GF-D8 (cell line): ENCODE measurements around the gene FAM53A.
A peak's percentile ranks its signal among the peaks of the same experiment; 100 is the strongest.

Experiments
- DNase-seq: peaks from one replicate; lab custom pipeline; 2025; lab: John Stamatoyannopoulos, UW

FAM53A gene

GRCh38 chr4:1683736-1684505 is at the start of gene FAM53A:
FAM53A (minus strand) TSS chr4:1684313; CDS start chr4:1668741, 15,572 bp downstream.
- DNase-seq: peak; percentile 69

DNA sequence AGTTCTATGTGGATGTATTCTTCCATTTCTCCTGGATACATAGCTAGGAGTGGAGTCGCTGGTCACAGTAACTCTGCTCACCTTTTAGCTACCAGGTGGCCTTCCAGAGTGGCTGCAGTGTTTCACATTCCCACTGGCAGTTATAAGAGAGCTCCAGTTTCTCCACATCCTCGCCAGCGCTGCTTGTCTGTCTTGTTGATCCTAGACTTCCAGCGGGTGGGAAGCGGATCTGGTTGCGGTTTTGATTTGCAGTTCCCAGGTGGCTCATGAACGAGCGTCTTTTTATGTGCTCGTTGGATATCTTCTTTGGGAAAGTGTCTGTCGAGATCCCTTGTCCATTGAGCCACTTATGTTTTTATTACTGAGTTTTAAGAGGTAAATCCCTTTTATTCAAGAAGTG is 48.8 kb upstream of the FAM53A start:
- DNase-seq: no peak

DNA sequence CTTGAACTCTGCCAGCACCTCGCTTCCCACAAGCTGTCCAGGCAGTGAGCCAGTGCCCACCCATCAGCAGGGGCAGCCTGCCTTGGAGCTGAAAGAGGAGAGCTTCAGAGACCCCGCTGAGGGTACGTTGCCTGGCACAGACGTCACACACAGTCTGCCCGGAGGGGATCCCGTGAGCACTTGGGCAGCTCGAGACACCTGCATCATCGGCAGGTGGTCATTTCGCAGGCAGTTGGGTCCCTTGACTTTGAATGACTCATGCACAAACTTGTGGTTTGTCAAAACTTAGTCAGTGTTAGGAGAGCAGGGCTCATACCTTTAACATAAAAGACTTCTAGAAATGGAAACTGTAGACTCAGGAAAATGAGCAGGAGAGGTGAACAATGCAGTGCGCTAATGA is 47.1 kb upstream of the FAM53A start:
- DNase-seq: no peak

DNA sequence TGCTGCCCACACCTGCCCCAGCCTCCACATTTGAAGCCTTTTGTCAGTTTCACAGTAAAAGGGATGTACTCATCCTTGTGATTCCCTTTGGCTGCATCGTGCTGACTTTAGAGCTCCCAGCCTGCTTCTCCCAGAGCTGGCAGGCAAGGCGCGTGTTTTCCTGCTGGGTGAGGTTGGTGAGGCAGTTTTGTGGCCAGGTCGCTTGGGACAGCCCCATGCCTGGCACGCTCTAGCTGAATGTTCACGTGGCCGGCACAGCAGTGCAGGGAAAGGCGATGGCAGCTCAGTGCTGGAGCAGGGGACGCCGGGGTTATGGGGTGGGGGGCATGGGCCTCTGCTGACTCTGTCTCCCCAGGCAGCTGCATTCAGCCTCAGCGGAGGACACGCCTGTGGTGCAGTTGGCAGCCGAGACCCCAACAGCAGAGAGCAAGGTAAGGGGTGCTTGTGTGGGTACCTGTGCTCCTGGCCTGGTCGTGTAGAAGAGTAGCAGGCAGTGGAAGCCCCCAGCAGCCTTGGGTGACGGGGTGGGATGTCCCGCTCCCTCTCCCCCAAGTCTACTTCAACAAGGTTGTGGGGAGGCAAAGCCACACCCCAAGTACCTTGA is 46.5 kb upstream of the FAM53A start:
- DNase-seq: no peak

- DNase-seq: no peak
These were observed 44.2 kb upstream of the FAM53A start for GRCh38 chr4:1728061-1728980.

DNA sequence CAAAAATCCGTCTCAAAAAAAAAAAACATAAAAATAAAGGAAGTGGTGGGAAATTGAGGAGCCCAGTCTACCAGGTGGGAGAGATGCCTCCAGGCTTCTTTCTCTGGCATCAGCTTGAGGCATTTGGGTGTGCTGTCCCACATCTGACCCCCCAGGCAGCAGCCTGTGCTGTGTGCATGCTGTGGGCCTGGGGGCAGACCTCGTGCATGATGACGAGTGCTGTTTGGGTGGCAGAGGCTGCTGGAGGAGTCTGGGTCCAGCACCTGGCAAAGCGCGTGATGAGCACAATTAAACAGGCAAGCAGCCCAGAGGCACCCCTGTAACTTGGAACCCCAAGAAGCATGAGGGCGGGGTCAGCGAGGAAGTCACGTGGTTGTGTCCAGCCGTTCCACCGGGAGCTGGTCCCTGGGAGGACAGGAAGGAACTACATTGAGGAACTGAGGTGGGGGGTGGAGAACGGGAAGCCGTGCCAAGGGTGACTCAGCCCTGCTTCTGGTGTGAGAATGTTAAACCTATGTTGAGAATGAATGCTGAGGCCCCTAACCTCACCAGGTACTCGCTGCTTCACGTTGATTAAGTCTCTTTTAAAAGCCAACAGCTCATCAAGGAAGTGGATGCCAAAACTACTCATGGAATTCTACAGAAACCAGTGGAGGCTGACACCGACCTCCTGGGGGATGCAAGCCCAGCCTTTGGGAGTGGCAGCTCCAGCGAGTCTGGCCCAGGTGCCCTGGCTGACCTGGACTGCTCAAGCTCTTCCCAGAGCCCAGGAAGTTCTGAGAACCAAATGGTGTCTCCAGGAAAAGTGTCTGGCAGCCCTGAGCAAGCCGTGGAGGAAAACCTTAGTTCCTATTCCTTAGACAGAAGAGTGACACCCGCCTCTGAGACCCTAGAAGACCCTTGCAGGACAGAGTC is 43.3 kb upstream of the FAM53A start:
- peak; percentile 56 for DNase-seq

DNA sequence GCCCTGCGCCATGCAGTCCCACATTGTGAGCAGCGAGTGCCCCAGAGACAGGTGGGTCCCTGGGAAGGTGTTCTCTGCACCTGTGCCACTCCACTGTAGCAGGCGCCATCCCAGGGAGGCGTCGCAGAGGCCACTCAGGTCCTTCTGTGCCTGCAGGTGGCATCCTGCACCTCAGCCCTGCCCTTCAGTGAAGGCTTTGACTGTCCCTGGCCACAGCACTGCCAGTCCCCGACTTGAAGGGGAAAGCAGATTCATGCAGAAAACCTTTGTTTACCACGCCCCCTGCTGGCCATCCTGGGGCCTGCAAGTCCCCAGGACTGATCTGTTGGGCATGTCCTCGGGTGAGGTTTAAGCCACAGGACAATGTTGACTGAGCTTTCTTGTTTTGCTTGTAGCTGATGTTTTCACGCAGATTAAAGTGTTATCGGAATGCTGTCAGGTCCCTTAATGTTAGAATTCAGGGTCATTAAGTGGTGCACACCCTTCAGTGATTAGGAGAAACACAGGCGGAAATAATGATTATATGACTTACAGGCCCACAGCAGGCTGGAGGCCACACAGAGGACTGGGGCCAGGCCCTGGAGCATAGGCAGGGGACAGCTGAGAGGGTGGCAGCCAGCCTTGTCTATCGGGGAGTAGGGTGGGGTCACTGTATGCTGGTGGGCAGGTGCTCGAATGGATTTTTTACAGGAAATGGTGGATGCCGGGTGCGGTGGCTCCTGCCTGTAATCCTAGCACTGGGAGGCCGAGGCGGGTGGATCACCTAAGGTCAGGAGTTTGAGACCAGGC is 42.2 kb upstream of the FAM53A start:
- peak; percentile 57 for DNase-seq

DNA sequence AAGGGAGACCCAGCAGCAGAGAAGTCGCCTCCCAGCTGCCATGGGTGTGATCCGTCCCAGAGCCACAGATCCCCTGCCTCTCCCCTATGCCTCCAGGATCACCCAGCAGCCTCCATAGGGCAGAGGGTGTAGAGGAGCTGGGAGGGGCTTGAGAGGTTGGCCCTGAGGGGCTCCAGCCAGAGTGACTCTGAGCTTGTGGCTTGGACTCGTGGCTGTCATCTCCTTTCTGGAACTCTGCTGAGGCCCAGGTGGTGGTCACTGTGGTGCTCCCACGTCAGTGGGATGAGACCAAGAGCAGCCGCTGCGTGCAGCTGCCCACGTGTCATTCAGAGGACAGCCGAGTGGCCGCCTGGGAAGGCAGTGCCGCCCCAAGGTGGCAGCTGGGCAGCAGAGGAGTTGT is 41.4 kb upstream of the FAM53A start:
- DNase-seq: no peak

DNA sequence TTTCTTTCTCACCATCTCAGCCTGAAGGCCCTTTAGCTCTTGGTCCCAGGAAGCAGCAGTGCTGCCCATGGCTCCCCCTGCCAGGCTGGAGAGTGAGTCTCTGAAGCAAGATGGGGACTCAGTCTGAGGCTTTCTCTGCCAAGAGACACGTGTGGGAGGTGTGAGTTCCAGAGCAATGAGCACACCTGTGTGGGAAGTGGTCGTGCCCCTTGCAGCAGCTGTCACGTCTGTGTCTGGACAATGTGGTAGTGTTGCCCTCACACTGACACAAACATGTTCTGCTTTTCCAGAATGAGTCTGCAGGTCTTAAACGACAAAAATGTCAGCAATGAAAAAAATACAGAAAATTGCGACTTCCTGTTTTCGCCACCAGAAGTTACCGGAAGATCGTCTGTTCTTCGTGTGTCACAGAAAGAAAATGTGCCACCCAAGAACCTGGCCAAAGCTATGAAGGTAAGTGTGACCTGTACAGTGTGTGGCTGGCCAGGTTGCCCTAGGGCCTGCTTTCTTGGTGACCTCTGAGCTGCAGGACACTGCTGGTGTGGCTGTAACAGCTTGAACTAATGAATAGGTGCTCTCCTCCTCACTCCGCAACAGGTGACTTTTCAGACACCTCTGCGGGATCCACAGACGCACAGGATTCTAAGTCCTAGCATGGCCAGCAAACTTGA is 39.2 kb upstream of the FAM53A start:
- DNase-seq: peak; percentile 72

GRCh38 chr4:1722551-1723118 is 38.5 kb upstream of the FAM53A start:
- DNase-seq: no peak

DNA sequence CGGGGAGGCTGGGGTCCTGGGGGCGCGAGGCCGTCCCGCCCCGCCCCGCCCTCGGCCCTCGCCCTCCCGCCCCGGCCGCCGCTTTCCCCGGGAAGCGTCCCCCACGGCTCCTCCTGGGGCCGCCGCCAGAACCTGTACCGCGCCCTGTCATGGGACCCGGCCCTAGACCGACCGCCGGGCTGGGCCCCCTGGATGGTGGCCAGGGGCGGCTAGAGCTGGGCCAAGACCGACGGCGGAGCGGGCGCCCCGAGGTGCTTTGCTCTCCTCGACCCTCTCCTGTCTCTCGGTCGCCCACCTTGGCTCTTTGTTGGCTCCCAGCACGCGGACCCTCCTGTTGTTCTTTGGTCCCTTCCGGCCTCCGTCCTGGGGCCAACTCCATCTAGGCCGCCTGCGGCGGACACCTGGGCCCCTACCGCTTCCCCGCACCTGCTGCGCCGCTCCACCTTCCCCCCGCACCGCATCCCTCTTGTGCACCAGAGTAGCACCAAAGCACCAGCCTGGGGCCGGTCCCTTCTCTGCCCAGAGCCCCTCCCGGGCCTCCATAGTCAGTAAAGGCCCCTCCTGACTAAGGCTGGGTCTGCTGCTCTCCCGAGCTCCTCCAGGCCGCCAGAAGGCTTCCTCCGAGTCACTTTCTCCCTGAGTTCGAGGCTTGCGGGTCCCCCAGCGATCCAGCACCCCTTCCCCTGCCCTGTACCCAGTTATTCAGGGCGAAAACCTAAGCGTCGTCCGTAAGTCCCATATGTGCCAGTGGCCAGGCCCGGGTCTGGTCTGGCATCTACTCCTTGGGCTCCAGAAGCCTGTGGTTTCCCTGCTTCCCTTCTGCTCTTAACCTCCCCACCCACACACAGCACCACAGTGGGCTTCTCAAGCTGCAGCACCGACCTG is 37.8 kb upstream of the FAM53A start:
- no peak for DNase-seq

DNA sequence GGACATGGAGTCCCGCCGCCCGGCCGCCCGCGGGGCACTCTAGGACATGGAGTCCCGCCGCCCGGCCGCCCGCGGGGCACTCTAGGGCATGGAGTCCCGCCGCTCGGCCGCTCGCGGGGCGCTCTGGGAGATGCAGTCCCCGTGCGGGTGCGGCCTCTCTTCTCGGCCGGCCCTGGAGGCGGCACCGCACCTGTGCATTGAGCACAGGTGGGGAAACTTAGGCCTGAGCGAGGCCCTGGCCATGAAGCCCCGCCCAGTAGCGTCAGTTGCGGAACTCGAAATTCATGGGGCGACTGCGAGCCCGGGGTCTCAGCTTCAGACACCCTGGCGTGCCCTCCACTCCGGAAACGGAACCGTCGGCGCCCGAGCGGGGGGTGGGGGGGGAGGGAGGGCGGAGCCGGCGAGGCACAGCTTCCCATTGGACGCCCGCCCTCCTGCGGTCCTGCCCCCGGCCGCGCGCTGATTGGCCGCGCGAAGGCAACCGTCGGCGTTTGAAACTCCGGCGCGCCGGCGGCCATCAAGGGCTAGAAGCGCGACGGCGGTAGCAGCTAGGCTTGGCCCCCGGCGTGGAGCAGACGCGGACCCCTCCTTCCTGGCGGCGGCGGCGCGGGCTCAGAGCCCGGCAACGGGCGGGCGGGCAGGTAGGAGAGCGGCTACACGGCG is 37.0 kb upstream of the FAM53A start, which contains the start of the genes TACC3 and TMEM129:
TACC3 (plus strand) TSS at position 519 of the 663 bp plus-strand sequence. CDS start 1,901 bp downstream, outside the sequence.
TMEM129 (minus strand) TSS at position 321 of the 663 bp plus-strand sequence. CDS start 486 bp downstream, outside the sequence.
- peak; percentile 82 for DNase-seq

GRCh38 chr4:1720163-1720983 is 36.3 kb upstream of the FAM53A start:
- no peak for DNase-seq

- no peak for DNase-seq
These were observed 34.2 kb upstream of the FAM53A start for GRCh38 chr4:1718095-1718850.

DNA sequence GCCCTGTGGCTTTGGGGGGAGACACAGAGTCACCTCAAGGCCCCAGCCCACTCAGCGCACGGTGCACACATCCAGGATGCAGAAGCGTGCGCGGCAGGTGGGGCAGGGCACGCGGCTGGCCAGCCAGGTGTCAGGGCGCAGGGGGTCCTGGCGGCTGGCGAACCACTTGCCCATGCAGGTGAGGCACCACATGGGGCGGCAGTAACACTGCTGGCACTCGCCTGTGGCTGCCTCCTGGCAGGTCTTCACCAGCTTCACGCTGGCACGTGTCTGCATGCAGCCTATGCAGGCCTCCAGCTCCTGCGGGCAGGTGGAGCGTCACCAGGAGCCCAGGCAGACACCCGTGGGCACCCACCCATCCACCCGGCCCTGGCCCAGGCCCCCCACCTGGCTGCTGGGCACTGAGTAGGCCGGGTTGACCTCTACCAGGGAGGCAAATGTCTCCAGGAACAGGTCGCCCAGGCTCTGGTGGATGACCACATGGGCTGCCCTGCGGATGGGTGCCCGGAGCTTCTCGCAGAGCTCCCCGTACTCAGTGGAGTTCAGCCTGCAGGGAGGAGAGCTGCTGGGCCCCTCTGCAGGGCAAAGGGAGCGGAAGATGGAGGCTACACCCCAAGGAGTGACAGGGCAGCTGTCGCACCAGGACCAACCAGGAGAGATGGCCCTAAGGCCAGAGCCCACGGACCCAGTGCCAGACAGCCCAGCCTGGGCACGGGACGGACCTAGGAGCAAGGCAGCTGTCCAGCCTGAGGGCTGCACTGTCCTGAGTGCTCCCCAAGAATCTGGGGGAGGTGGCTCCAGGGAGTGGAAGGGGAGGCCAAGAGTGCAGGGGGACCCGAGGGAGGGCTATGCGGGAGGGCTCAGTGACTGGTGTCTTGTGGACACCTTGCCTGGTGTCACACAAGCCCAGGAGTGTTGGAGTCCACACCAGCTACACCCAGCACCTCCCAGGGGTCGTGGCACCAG is 33.3 kb upstream of the FAM53A start:
- DNase-seq: no peak
